HL-60/S4 treated with phorbol 12-myristate 13-acetate at 8.2 ng/mL for 4 days and 3 days (cell line): ENCODE measurements around the gene TREML4.

ENCODE experiments used
- in situ Hi-C: fragments of 300-500 bp; cut with MboI; formaldehyde crosslinking; loops from 2 replicates; pipeline ENCODE4 v1.15.0; 2022; ENCODE audit warnings: low sequenced_read_pairs

Gene TREML4

DNA sequence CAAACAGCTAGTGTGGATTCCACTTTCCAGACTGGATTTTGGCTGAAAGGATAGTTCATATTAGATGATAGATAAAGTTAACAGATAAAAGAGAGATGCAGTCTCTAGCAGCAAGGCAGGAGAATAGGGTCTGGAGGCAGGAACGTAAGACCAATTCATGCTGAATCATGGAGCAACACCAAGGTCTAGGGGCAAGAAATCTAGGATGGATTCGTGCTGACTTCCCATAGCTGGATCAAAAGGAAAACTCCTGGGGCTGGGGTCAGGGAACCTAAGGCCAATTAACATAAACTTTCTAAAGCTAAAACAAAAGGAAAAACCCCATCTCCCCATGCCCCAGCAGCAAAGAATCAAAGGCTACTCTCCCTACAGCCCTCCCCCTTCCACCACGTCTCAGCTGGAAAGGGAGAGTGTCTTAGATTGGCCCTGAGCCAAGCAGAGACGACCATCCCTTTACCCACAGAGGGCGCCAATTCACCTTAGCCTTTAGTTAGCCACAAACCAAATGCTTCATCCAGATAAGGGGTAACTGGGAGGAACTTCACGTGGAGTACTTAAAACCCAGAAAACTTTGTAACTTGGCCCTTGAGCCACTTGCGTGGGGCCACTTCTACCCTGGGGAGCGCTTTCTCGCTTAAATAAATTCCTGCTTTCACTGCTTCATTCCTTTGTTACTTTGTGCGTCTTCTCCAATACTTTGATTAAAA is 50.7 kb downstream of the TREML4 start:
- in situ Hi-C loops: no loop called here

DNA sequence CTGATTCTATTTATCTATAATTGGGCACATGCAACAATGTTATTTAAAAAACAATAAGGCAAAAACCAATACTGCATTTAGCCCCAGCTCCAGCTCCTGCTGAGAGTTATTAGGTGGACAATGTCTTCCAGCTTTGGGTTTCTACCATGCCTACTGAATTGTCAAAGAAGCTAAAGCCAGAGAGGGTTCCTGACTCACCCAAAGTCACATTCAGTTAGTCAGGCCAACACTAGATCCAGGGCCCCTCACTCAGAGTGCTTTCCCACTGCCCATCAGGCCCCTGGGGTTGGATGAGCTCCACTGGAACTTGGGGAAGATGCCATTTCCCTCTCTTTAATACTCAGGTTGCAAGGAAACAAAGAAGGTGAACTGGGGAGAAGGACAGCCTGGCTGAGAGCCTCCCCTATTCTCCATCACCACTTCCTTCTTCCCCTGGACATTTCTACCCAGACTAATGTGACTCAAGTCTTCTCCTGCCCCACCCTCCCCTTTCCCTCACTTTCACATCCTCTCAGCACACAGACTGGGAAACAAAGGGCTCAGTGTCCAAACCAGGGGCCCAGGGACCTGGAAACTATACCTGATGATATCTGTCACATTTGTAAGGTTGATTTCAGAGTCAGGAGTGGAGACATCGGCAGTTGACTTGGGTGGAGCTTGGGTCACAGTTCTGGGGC is 52.4 kb downstream of the TREML4 start:
- in situ Hi-C loops: no loop called here

DNA sequence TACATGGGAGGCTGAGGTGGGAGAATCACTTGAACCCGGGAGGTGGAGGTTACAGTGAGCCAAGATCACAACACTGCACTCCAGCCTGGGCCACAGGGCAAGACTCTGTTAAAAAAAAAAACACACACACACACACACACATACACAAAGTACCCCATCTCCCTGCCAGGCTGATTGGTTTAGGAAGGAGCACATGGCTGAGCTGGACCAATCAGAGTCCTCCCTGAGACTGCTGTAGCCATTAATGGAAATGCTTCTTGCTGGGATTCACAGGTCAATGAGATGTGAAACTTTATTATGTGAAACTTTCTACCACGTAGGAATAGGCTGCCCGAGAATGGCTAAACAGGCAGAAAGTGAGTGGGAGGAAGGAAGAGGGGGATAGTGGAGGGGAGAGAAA is 55.5 kb downstream of the TREML4 start:
- in situ Hi-C loops: no loop called here

DNA sequence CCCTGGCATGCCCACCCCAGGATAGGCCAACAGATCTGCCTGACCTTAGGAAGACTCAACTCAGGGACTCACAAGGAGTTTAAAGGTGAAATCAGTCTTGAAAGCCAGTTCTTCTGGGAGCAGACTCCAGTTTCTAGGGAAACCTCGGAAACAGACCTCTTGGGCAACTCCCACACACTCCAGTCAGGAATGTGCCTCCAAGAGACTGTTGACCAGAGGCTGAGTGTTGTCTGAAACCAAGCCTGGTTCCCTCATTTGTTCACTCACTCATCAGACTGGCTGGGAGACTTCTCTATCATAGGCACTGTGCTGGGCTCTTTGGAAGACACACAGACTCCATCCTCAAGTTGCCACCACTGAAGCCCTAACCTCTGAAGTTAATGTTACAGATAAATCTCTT is 56.6 kb downstream of the TREML4 start:
- in situ Hi-C loops: no loop called here

DNA sequence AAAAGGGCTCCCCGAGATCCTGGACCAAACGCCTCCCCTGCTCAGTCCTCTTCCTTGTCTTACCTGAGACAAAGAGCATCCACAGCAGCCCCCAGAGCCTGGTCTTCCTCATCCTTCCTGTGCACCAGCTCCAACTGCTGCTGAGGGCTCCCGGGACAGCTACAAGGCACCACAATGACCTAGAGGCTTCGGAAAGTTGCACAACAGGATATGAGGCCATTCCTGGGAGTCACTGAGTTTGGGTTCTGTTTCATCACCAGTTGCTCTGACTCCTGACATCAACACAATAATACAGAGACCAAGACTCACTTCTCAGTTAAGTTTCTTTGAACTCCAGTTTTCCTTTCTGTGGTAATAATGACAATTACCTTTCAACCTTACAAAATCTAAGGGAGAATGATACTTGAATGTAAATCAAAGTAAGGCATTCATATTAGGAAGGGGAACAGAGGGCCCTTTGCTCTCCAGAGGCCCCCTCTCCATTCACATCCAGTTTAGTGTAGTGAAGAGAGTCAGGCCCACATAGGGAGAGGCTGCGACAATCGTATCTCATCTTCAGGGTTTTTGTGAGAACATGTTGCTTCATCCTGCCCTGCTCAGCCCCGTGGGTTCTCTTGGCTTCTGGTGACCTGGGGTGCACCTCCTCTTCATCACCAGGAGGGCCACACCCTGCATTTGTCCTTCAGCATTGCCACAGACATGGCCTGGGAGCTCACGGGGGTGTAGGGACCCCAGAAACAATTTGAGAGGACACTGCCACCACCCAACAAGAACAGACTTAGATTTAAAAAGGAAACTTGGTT is 58.6 kb downstream of the TREML4 start, which contains the start of gene TREM1:
Gene TREM1, minus strand, starts transcription at position 139 of the 803 bp plus-strand sequence. Its CDS starts 27 bp downstream, at position 112.
- in situ Hi-C loops: no loop called here

DNA sequence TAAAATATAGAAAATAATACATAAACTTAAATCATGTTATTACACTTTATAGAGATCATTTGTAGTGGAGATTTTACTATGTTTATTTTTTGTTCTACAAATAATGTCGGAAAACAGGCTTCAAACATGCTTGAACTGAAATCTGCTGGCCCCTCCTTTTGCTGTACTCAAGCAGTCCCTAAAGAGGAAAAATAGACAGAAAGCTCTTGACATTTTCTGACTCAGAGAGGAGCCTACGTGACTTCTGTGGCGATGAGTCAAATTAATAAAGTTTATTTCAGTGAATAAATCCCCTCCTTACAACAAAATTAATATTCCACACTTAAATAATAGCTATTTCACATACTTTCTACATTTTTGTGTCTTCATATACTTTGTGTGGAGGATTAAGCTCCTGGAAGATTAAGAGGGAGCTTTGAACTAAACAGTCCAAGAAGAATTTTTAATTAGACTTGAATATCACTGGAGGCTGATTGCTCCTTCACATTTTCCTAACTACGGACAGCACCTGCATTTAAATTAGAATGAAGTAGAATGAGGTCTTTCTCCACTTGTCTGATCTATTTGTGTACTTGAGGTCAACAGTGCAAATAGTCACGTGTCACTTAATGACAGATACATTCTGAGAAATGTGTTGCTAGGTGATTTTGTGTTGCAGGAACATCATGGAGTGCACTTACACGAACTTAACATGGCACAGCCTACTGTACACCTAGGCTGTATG is 60.0 kb downstream of the TREML4 start:
- in situ Hi-C loops: no loop called here
